ENCODE measurements around the gene SPOCK1. TPM values are rescaled to one million over a fixed set of nuclear protein-coding genes. Genes with fewer than 3 reads are reported as not detected.

The SPOCK1 gene
- total RNA-seq, 1 experiment from 2014 or later, result 0.27 TPM

GRCh38 chr5:137268646-137269045, 230.5 kb downstream of the SPOCK1 start:
- H4K20me1 ChIP-seq (ENCODE audit: insufficient read depth), result no peaks in the 10 kb centered on the region
- ChIA-PET RAD21 (ENCODE audit: low non-redundant PET in 1 of 2, low total read pairs in 2 of 2, uncharacterized antibody in 2 of 2, unreplicated experiment in 2 of 2) (no interaction called here), POLR2A (no interaction called here), CTCF (no interaction called here)
- no peak overlapping the region for H3K27ac ChIP-seq (ENCODE audit: low read depth, low read length)
- H3K9me2 ChIP-seq (ENCODE audit: insufficient read depth), result no peaks in the 10 kb centered on the region
- H2AFZ ChIP-seq (ENCODE audit: low read depth, low read length, poor library complexity, severe bottlenecking), result no peak overlapping the region
- DNase-seq (ENCODE audit: low read depth, low spot score) (no peak), ATAC-seq (no peak)
- H3K4me2 ChIP-seq (ENCODE audit: low read length), result no peak overlapping the region
- no peaks in the 10 kb centered on the region for H3K4me1 ChIP-seq (ENCODE audit: control insufficient read depth in 1 of 2, insufficient read depth in 2 of 2, low read length in 2 of 2)
- BruUV-seq (replicated peaks), result no TSS peak
- no peak overlapping the region for H3K4me3 ChIP-seq (replicated peaks in 1 of 2; ENCODE audit: low read depth in 1 of 2, low read length in 2 of 2)
- H3K9ac ChIP-seq (ENCODE audit: low read length), result no peak overlapping the region
- no peaks in the 10 kb centered on the region for H3K9me3 ChIP-seq (ENCODE audit: control insufficient read depth in 1 of 2, insufficient read depth in 1 of 2, low read depth in 1 of 2, low read length in 2 of 2)
- no peaks in the 10 kb centered on the region for H3K36me3 ChIP-seq (ENCODE audit: control insufficient read depth in 1 of 2, insufficient read depth in 2 of 2, low read length in 2 of 2)
- H3K79me2 ChIP-seq (ENCODE audit: insufficient read depth, low read length), result no peaks in the 10 kb centered on the region
- intact Hi-C loops (cut with micrococcal nuclease), result no loop called here
- TF ChIP-seq CBX3 (IDR thresholded peaks at IDR 0.05; ENCODE audit: low read depth), result no peak
- no peak for TF ChIP-seq EGR1 (IDR thresholded peaks at IDR 0.05; ENCODE audit: low read depth)
- TF ChIP-seq ZFX (IDR thresholded peaks at IDR 0.05), result no peak
- no peak for TF ChIP-seq MAX (IDR thresholded peaks at IDR 0.05)
- no peak for TF ChIP-seq ZNF274 (IDR thresholded peaks at IDR 0.05; ENCODE audit: low read depth, low read length)
- no peak for TF ChIP-seq JUND (IDR thresholded peaks at IDR 0.05)
- TF ChIP-seq CEBPB (IDR thresholded peaks at IDR 0.05; ENCODE audit: low read depth), result no peak
- no peak for TF ChIP-seq FOSL1 (IDR thresholded peaks at IDR 0.05; ENCODE audit: low read depth)
- TF ChIP-seq POLR2A (IDR thresholded peaks at IDR 0.05; ENCODE audit: borderline replicate concordance, extremely low read depth, insufficient read depth, insufficient read length), result no peak
- no peak for TF ChIP-seq SIN3A (IDR thresholded peaks at IDR 0.05; ENCODE audit: low read depth)
- H3K27me3 ChIP-seq (ENCODE audit: insufficient read depth, low read length), result peaks cover 57% of the 10 kb centered on the region

GRCh38 chr5:137266186-137266585, 232.9 kb downstream of the SPOCK1 start:
- Histone ChIP-seq H3K9ac (ENCODE audit: low read length) (no peak overlapping the region), H3K79me2 (ENCODE audit: insufficient read depth, low read length) (no peaks in the 10 kb centered on the region), H2AFZ (ENCODE audit: low read depth, low read length, poor library complexity, severe bottlenecking) (no peak overlapping the region), H3K4me1 (ENCODE audit: control insufficient read depth in 1 of 2, insufficient read depth in 2 of 2, low read length in 2 of 2) (no peaks in the 10 kb centered on the region), H3K4me3 (replicated peaks in 1 of 2; ENCODE audit: low read depth in 1 of 2, low read length in 2 of 2) (no peak overlapping the region), H3K4me2 (ENCODE audit: low read length) (no peak overlapping the region), H3K27me3 (ENCODE audit: insufficient read depth, low read length) (peaks cover 74% of the 10 kb centered on the region), H3K9me2 (ENCODE audit: insufficient read depth) (no peaks in the 10 kb centered on the region), H4K20me1 (ENCODE audit: insufficient read depth) (no peaks in the 10 kb centered on the region), H3K9me3 (ENCODE audit: control insufficient read depth in 1 of 2, insufficient read depth in 1 of 2, low read depth in 1 of 2, low read length in 2 of 2) (no peaks in the 10 kb centered on the region), H3K27ac (ENCODE audit: low read depth, low read length) (no peak overlapping the region), H3K36me3 (ENCODE audit: control insufficient read depth in 1 of 2, insufficient read depth in 2 of 2, low read length in 2 of 2) (no peaks in the 10 kb centered on the region)
- BruUV-seq (replicated peaks), result no TSS peak
- ChIA-PET POLR2A (no interaction called here), CTCF (no interaction called here), RAD21 (ENCODE audit: low non-redundant PET in 1 of 2, low total read pairs in 2 of 2, uncharacterized antibody in 2 of 2, unreplicated experiment in 2 of 2) (no interaction called here)
- DNase-seq (ENCODE audit: low read depth, low spot score), result no peak
- intact Hi-C loops (cut with micrococcal nuclease), result no loop called here
- no peak for ATAC-seq
- TF ChIP-seq SRF (IDR thresholded peaks at IDR 0.05; ENCODE audit: low read depth) (no peak), ATF3 (IDR thresholded peaks at IDR 0.05) (no peak), CTCF (IDR thresholded peaks at IDR 0.05 in 2 of 3, conservative IDR thresholded peaks at IDR 0.05 in 1 of 3; ENCODE audit: borderline replicate concordance in 1 of 3, insufficient read depth in 1 of 3, low read depth in 2 of 3, low read length in 2 of 3) (no peak), ZNF274 (IDR thresholded peaks at IDR 0.05; ENCODE audit: low read depth, low read length) (no peak), ZFX (IDR thresholded peaks at IDR 0.05) (no peak), POLR2A (IDR thresholded peaks at IDR 0.05; ENCODE audit: borderline replicate concordance, extremely low read depth, insufficient read depth, insufficient read length) (no peak), JUND (IDR thresholded peaks at IDR 0.05) (no peak), CEBPB (IDR thresholded peaks at IDR 0.05; ENCODE audit: low read depth) (no peak), YY1 (IDR thresholded peaks at IDR 0.05; ENCODE audit: extremely low read depth, insufficient replicate concordance, low read depth, low read length) (no peak), SIN3A (IDR thresholded peaks at IDR 0.05; ENCODE audit: low read depth) (no peak)
- TF ChIP-seq, protein P1, sequence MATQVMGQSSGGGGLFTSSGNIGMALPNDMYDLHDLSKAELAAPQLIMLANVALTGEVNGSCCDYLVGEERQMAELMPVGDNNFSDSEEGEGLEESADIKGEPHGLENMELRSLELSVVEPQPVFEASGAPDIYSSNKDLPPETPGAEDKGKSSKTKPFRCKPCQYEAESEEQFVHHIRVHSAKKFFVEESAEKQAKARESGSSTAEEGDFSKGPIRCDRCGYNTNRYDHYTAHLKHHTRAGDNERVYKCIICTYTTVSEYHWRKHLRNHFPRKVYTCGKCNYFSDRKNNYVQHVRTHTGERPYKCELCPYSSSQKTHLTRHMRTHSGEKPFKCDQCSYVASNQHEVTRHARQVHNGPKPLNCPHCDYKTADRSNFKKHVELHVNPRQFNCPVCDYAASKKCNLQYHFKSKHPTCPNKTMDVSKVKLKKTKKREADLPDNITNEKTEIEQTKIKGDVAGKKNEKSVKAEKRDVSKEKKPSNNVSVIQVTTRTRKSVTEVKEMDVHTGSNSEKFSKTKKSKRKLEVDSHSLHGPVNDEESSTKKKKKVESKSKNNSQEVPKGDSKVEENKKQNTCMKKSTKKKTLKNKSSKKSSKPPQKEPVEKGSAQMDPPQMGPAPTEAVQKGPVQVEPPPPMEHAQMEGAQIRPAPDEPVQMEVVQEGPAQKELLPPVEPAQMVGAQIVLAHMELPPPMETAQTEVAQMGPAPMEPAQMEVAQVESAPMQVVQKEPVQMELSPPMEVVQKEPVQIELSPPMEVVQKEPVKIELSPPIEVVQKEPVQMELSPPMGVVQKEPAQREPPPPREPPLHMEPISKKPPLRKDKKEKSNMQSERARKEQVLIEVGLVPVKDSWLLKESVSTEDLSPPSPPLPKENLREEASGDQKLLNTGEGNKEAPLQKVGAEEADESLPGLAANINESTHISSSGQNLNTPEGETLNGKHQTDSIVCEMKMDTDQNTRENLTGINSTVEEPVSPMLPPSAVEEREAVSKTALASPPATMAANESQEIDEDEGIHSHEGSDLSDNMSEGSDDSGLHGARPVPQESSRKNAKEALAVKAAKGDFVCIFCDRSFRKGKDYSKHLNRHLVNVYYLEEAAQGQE (IDR thresholded peaks at IDR 0.05; ENCODE audit: low read depth), result no peak

Data from HCT116 (cell line).